ENCODE data around the gene SPDYE3.
"Not testable (repeated sequence)": the region's sequence is repeated elsewhere in the genome, so short reads cannot be mapped to it uniquely, and the experiment has no call there.

Gene SPDYE3

DNA sequence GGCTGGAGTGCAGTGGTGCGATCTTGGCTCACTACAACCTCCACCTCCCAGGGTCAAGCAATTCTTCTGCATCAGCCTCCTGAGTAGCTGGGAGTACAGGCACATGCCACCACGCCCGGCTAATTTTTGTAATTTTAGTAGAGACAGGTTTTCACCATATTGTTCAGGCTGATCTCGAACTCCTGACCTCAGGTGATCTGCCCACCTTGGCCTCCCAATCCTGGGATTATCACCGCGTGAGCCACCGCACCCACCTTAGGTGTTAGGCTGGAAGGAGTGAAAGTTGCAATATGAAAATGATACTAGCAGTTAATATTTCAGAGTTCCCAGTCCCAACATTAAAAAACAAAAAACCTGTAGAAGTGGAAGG, 58.5 kb downstream of the SPDYE3 start:
- H3K36me3 ChIP-seq (ENCODE audit: insufficient read depth, low read length); H2AFZ ChIP-seq (ENCODE audit: low read length, unreplicated experiment); H3K79me2 ChIP-seq (ENCODE audit: control insufficient read depth, insufficient read depth, low read length, unreplicated experiment); H3K27me3 ChIP-seq (ENCODE audit: insufficient read depth, low read length); H3K27ac ChIP-seq (ENCODE audit: low read depth, low read length); H3K4me1 ChIP-seq (ENCODE audit: control insufficient read depth, insufficient read depth, low read length, unreplicated experiment); H3K4me3 ChIP-seq (ENCODE audit: low read depth, low read length): not testable (repeated sequence)

DNA sequence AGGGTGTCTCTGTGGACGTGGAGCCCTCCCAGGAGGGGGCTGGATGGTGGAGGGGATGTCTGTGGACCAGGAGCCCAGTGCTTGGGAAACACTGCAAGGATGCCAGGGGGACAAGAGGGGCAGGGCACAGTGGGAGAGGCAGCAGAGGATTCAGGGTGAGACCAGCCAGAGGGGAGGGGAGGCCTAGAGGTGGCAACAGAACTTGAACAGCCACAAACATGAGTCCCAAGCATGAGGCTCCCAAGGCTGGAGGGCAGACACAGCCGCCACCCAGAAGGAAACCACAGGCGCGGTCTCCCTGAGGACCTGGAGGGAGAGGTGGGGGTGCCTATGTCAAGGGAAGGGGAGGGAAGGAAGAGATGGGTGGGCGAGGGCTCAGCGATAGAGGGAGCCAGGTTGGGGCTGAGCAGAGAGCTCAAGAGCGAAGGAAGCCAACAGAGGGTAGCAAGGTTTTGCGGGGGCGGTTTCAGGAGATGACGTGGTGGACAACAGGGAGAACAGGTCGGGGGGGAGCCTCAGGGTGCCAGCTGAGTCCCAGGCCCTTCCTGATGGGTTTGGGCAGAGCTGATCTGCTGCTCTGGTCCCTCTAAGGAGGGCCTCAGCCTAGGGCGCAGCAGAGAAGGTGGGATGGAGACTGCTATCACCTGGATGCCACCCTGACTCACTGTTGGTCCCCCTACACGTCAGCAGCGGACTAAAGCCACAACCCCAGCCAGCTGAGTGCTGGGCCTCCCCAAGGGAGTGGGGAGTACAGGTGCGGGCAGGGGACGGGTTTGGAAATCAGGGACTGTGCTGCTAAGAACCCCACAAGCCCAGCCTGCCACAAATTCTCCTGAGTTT, 59.1 kb downstream of the SPDYE3 start:
- Histone ChIP-seq H3K4me3 (ENCODE audit: low read depth, low read length) (no peak overlapping the region), H3K27ac (ENCODE audit: low read depth, low read length) (no peak overlapping the region), H2AFZ (ENCODE audit: low read length, unreplicated experiment) (no peak overlapping the region), H3K36me3 (ENCODE audit: insufficient read depth, low read length) (peaks cover 9% of the 10 kb centered on the region; the same call in 1 of the 2 replicates), H3K4me1 (ENCODE audit: control insufficient read depth, insufficient read depth, low read length, unreplicated experiment) (no peaks in the 10 kb centered on the region), H3K79me2 (ENCODE audit: control insufficient read depth, insufficient read depth, low read length, unreplicated experiment) (no peaks in the 10 kb centered on the region), H3K27me3 (ENCODE audit: insufficient read depth, low read length) (no peaks in the 10 kb centered on the region)

DNA sequence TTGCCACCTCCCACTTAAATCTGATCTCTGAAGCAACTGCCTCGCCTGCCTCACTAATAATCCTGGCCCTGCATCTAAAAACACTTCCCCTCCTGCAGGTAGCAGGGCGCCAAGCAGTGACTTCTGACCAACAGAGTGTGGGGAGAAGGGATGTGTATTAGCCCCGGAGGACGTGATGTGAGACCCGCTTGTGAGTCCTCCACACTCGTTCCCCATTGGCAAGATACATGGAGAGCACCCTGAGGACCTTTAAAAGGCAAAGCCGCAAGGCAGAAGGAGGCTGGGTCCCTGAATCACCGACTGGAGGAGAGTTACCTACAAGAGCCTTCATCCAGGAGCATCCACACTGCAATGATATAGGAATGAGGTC, 59.7 kb downstream of the SPDYE3 start:
- Histone ChIP-seq H3K4me1 (ENCODE audit: control insufficient read depth, insufficient read depth, low read length, unreplicated experiment) (peaks cover 6% of the 10 kb centered on the region), H3K27me3 (ENCODE audit: insufficient read depth, low read length) (no peaks in the 10 kb centered on the region), H3K79me2 (ENCODE audit: control insufficient read depth, insufficient read depth, low read length, unreplicated experiment) (no peaks in the 10 kb centered on the region), H2AFZ (ENCODE audit: low read length, unreplicated experiment) (no peak overlapping the region), H3K36me3 (ENCODE audit: insufficient read depth, low read length) (0 out of 2 replicates have a peak, but pooled peaks cover 6% of the 10 kb centered on the region), H3K27ac (ENCODE audit: low read depth, low read length) (no peak overlapping the region), H3K4me3 (ENCODE audit: low read depth, low read length) (no peak overlapping the region)

DNA sequence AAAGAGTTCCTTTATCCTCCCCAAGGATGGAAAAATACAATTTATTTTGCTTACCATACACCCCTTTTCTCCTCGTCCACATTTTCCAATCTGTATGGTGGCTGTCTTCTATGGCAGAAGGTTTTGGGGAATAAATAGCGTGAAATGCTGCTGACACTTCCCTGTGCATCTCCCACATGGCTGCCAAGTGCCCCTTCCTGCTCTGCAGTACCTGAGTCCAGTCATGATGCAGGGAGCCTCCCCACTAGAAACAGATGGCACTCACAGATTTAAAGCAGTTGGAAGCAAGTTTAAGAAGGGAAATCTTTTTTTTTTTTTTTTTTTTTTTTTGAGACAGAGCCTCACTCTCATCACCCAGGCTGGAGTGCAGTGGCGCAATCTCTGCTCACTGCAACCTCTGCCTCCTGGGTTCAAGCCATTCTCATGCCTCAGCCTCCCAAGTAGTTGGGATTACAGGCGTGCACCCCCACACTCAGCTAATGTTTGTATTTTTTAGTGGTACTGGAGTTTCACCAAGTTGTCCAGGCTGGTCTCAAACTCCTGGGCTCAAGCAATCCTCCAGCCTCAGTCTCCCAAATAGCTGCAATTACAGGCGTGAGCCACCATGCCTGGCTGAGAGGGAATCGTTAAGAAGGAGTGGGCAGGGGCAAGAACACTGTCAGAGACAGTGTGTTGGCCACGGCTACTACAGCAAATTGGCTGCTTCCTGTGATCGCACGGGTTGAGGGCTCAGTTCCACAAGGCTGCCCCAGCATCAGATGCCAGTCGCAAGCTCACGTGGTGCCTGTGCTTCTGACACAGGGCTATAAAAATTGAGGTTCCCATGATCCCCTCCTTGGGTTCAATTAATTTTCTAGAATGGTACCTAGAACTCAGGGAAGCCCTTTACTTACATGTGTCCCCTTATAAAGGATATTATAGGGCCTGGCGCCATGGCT, 60.4 kb downstream of the SPDYE3 start:
- Histone ChIP-seq H2AFZ (ENCODE audit: low read length, unreplicated experiment) (no peak overlapping the region), H3K27ac (ENCODE audit: low read depth, low read length) (no peak overlapping the region), H3K27me3 (ENCODE audit: insufficient read depth, low read length) (no peaks in the 10 kb centered on the region), H3K4me3 (ENCODE audit: low read depth, low read length) (no peak overlapping the region), H3K4me1 (ENCODE audit: control insufficient read depth, insufficient read depth, low read length, unreplicated experiment) (peaks cover 13% of the 10 kb centered on the region), H3K36me3 (ENCODE audit: insufficient read depth, low read length) (0 out of 2 replicates have a peak, but pooled peaks cover 6% of the 10 kb centered on the region), H3K79me2 (ENCODE audit: control insufficient read depth, insufficient read depth, low read length, unreplicated experiment) (no peaks in the 10 kb centered on the region)

DNA sequence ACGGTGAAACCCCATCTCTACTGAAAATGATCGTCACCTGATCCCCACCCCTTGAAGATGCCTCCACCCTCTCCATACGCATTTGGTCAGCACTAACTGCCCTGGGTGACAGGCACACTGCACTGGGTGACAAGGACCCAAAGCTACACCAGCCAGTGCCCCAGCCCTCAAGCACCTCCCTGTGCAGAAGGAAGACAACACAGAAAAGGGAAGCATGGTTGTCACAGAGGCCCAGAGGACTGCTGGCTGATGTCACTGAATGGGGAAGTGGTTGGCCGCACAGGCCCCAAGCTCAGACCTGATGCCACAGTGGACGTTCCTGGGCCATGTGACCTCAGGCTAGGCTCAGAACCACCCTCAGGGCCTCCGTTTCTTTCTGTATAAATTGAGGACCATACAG, 61.6 kb downstream of the SPDYE3 start:
- H3K27me3 ChIP-seq (ENCODE audit: insufficient read depth, low read length): no peaks in the 10 kb centered on the region
- no peak overlapping the region for H3K4me3 ChIP-seq (ENCODE audit: low read depth, low read length)
- no peak overlapping the region for H3K27ac ChIP-seq (ENCODE audit: low read depth, low read length)
- H3K4me1 ChIP-seq (ENCODE audit: control insufficient read depth, insufficient read depth, low read length, unreplicated experiment): peaks cover 17% of the 10 kb centered on the region
- no peak overlapping the region for H2AFZ ChIP-seq (ENCODE audit: low read length, unreplicated experiment)
- H3K79me2 ChIP-seq (ENCODE audit: control insufficient read depth, insufficient read depth, low read length, unreplicated experiment): no peaks in the 10 kb centered on the region
- no peaks in the 10 kb centered on the region for H3K36me3 ChIP-seq (ENCODE audit: insufficient read depth, low read length)

DNA sequence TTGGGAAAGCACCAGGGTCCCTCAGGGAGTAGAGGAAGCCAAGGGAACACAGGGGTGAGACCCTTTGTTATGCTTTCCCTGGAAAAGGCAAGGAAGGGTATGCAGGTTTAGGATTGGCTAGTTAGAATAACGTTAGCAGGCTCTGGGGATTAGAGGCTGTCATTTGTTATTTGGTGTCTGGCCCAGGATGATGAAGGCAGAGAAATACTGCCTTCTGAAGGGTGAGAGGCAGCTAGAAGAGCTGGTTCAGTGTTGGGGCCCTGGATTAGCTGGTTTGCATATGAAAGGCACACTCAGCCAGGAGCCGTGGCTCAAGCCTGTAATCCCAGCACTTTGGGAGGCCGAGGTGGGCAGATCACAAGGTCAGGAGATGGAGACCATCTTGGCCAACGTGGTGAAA, 62.8 kb downstream of the SPDYE3 start:
- H3K36me3 ChIP-seq (ENCODE audit: insufficient read depth, low read length): no peaks in the 10 kb centered on the region
- H3K4me1 ChIP-seq (ENCODE audit: control insufficient read depth, insufficient read depth, low read length, unreplicated experiment): peaks cover 17% of the 10 kb centered on the region
- H3K27ac ChIP-seq (ENCODE audit: low read depth, low read length): no peak overlapping the region
- no peak overlapping the region for H2AFZ ChIP-seq (ENCODE audit: low read length, unreplicated experiment)
- H3K27me3 ChIP-seq (ENCODE audit: insufficient read depth, low read length): no peaks in the 10 kb centered on the region
- no peaks in the 10 kb centered on the region for H3K79me2 ChIP-seq (ENCODE audit: control insufficient read depth, insufficient read depth, low read length, unreplicated experiment)
- H3K4me3 ChIP-seq (ENCODE audit: low read depth, low read length): no peak overlapping the region

DNA sequence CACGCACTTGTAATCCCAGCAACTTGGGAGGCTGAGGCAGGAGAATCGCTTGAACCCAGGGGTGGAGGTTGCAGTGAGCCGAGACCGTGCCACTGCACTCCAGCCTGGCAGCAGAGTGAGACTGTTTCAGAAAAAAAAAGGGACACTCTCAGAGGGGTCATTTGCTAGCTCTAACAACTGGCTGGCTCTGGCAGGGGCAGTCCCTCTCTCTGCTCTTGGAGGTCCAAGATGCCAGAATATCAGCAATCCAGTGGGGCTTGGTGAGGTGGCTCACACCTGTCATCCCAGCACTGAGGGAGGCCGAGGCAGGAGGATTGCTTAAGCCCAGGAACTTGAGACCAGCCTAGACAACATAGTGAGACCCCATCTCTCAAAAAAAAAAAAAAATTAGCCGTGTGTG, 63.2 kb downstream of the SPDYE3 start:
- no peaks in the 10 kb centered on the region for H3K27me3 ChIP-seq (ENCODE audit: insufficient read depth, low read length)
- no peaks in the 10 kb centered on the region for H3K36me3 ChIP-seq (ENCODE audit: insufficient read depth, low read length)
- no peaks in the 10 kb centered on the region for H3K79me2 ChIP-seq (ENCODE audit: control insufficient read depth, insufficient read depth, low read length, unreplicated experiment)
- no peak overlapping the region for H3K27ac ChIP-seq (ENCODE audit: low read depth, low read length)
- H3K4me3 ChIP-seq (ENCODE audit: low read depth, low read length): no peak overlapping the region
- H3K4me1 ChIP-seq (ENCODE audit: control insufficient read depth, insufficient read depth, low read length, unreplicated experiment): peaks cover 17% of the 10 kb centered on the region
- H2AFZ ChIP-seq (ENCODE audit: low read length, unreplicated experiment): no peak overlapping the region

DNA sequence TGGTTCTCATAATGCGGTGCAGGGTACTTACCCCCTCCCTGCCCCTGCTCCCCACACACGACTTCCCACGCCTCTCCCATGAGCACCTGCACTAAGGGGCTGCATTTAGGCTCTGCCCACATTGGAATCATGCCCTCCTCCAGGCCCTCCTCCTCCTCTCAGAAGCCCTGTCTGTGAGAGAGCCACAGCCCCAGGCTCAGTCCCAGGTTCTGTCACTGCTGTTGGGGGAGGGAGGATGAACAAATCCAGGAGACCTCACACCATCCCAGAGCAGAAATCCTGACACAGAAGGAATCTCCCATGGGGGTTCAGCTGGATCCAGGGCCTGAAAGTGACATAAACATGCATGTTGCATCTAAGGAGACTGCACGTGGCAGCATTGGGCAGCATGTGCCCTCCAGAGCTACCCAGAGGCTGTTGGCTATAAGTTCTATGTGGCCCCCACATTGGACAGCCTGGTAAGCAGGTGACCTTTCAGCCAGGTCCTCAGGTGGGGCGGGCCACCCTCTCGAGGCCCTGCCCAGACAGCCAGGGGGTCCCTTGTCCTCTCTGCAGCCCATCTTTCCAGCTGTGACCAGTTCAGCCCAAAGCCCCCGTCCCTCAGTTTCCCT, 64.2 kb downstream of the SPDYE3 start:
- Histone ChIP-seq H3K4me3 (ENCODE audit: low read depth, low read length) (no peak overlapping the region), H2AFZ (ENCODE audit: low read length, unreplicated experiment) (no peak overlapping the region), H3K79me2 (ENCODE audit: control insufficient read depth, insufficient read depth, low read length, unreplicated experiment) (no peaks in the 10 kb centered on the region), H3K27me3 (ENCODE audit: insufficient read depth, low read length) (no peaks in the 10 kb centered on the region), H3K36me3 (ENCODE audit: insufficient read depth, low read length) (no peaks in the 10 kb centered on the region), H3K27ac (ENCODE audit: low read depth, low read length) (no peak overlapping the region), H3K4me1 (ENCODE audit: control insufficient read depth, insufficient read depth, low read length, unreplicated experiment) (peaks cover 17% of the 10 kb centered on the region)

Measured in ACC112 (cell line).